ENCODE data around the gene MAML2.

Gene MAML2

DNA sequence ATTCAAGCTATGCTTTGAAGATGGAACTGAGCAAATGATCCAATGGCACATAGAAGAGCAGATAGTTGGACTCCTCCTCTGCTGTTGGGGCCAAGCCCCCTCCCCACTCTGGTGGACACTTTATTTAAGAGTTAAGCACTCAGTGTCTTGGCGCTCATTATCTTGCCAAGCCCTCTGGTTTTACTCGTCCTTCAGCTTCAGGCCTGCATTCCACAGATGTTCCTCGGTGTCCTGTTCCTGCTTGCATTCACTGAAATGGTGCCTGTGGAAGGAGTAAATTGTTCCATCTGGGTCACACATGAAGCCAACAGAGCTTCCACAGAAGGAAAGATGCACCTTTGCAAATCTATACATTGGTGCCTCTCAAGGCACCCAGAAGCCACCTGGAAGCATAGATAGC, 26.1 kb downstream of the MAML2 start:
- DNase-seq = no peak

- no peak for DNase-seq
These were observed 27.5 kb downstream of the MAML2 start for GRCh38 chr11:96315476-96315875.

- no peak for DNase-seq
These were observed 28.5 kb downstream of the MAML2 start for GRCh38 chr11:96314326-96315020.

- DNase-seq = no peak
These were observed 29.8 kb downstream of the MAML2 start for GRCh38 chr11:96313163-96313562.

DNA sequence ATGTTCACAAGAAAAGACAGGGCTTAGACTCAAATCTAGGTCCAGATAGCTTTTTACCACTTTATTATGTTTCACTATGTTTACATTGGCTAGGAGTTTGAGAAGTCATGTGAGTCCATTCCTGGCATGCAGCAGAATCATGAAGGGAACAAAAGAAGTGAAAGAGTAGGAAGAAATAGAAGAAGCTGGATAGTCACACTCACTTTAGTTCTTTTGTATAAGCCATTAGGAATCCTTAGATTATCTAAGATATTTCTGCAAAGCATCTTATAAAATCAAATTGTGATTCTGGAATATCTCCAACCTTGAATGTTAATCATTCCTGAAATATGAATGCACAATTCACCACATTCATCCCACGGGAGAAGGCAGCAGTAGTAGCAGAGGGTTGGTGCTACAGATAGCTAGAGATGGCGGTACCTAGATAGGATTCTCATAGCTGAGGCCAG, 31.9 kb downstream of the MAML2 start:
- no peak for DNase-seq

DNA sequence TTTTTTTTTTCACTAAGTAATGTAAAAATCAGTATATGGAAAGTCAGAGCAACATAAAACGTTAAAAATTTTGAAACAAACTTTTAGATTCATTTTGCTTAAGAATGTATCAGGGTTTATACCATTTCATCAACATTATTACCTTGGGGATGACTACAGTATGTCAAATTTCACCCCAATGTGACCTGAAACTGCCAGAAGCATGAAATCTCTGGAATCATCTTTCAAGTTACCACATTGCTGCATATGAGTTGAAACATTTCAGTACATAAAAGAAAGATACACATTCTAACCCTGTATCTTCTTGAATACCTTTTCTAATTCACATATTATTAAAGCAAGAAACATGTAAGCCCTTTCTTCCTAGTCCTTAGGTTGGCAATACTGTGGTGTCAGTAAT, 32.8 kb downstream of the MAML2 start:
- no peak for DNase-seq

GRCh38 chr11:96309643-96310017, 33.4 kb downstream of the MAML2 start:
- DNase-seq = no peak

DNA sequence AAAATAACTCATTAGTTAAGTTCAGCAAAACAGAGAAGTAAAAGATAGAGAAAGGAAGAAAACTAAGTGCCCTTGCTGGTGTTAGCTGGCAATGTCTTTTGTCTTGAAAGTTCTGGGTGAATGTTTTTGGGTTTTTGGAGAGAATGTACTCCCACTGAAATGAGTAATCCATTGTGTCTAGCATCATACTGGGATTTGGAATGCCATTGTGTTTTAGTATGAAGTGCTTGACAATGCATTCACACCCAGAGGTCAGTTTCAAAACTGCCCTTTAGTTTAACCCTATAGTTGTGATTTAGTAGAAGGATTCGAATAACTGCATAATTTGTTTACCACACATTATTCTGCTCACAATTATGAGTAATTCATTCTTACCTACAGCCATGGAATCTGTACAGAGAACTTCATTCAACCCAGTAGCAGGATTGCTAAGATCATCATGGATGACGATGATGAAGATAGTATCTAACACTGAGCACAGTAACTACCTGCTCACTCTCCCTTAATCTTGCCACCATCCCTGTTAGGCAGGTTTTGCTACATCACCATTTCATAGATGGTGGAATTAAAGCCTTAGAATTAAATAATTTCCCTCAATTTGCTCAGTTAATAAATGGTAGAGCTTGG, 33.9 kb downstream of the MAML2 start:
- DNase-seq = no peak

GRCh38 chr11:96307776-96308140, 35.2 kb downstream of the MAML2 start:
- DNase-seq = no peak

DNA sequence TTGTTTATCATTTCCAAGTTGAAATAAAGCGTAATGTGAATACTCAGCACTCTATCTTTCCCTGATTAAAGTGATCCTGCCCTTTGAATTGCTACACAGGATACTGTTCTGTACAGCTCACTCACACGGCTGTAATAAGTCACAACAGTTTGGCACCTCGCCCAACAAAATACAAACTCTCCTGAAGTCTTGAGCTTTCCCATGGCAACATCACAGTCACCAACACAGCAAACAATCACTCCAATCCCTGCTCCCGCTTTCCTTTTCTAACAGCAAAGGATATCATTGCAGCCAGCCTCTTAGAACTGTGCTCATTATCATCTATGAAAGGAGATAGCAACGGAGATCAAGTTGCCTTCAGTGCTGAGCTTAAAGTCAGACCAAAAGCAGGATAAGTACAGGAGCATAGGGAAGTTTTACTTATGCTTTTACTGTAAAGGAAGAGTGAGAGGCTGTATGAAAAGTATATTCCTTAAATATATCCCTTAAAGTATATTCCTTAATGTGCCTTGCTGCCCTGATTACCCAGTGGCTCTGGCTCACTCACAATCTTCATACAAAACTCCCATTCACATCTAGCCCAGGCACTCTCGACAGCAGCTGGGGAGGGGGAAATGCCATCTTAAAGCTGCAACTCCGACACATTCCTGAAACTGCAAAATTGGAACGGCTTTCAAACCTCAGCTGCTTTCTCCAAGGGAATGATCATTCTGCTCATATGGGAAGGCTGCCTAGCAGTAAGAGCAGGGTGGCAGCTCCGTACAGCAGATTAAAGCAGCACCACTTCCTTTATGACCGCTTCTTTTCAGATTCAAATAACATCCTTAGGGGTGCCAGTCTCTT, 35.8 kb downstream of the MAML2 start:
- DNase-seq = peak; percentile 67

- no peak for DNase-seq
These were observed 36.4 kb downstream of the MAML2 start for GRCh38 chr11:96306600-96306932.

- DNase-seq = no peak
These were observed 36.9 kb downstream of the MAML2 start for GRCh38 chr11:96306071-96306470.

DNA sequence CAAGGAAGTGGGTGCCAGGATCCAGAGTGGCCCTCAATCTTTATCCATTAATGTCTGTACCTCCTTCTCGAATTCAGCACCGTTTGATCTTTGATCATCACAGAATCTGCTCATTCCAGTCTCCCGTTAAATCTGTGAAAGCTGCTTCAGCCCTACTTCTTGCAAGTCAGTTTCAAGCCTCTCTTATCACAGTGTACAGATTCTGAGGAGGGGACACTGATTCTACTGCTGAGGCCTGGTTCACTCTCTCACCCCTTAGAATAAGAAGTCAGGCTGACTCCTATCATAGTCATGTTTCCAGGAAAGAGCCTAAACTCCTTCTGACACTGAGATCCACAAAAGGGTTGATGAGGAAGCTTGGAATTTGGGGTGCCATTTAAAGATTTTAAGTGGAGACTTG, 39.0 kb downstream of the MAML2 start:
- no peak for DNase-seq

- no peak for DNase-seq
These were observed 39.9 kb downstream of the MAML2 start for GRCh38 chr11:96303064-96303463.

- DNase-seq = no peak
These were observed 41.2 kb downstream of the MAML2 start for GRCh38 chr11:96301818-96302217.

- DNase-seq = no peak
These were observed 43.7 kb downstream of the MAML2 start for GRCh38 chr11:96299155-96299888.

- no peak for DNase-seq
These were observed 47.6 kb downstream of the MAML2 start for GRCh38 chr11:96295369-96295768.

DNA sequence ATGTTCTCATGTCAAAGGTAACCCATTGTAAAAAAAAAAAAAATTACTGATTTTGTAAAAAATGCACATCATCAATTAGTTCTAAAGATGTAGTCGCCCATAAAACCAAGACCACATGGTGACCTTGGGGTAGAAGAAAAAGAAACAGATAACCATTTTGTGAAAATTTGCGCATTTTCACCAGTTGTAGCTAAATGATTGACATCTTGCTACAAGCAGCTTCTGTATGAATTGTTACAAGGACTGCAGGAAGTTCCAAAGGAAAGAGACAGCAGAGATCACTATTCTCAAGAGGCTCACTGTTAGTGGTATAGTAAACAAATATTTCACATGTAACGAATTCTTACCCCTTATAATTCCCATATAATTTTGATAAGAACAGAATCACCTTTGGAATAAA, 48.7 kb downstream of the MAML2 start:
- no peak for DNase-seq

DNA sequence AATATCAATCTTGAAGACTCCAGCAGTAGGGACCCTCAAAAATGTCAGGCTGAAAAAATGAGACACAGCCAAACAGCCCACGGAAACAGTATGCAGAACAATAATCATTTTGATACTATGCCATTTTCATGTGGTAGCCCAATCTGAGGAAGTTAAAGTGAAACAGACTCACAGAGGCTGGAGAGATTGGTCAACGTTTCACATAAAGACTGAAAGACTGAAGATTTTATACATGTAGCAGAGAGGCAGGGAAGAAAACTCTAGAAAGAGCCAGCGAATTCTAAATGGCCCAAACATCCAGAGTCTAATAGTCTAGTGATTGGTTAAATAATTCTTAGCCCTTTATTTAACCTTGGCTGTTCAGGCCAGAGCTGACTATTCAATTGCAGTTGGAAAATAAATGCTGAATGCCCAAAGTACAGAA, 49.4 kb downstream of the MAML2 start:
- DNase-seq = no peak

- no peak for DNase-seq
These were observed 49.9 kb downstream of the MAML2 start for GRCh38 chr11:96293109-96293508.

- DNase-seq = no peak
These were observed 50.5 kb downstream of the MAML2 start for GRCh38 chr11:96292291-96293010.

- no peak for DNase-seq
These were observed 52.4 kb downstream of the MAML2 start for GRCh38 chr11:96290631-96291030.

- DNase-seq = no peak
These were observed 53.0 kb downstream of the MAML2 start for GRCh38 chr11:96290031-96290430.

All from NCI-H2171 treated with DMSO at 0.1 percent for 48 hours (cell line).